DLD1 (cell line): Measurements from ENCODE around the gene OR4D2.

ENCODE experiments used
- in situ Hi-C: cut with HindIII; loops from 2 replicates; pipeline ENCODE4 v1.10.0; 2017; ENCODE audit warnings: low sequenced_read_pairs

OR4D2 gene

GRCh38 chr17:58172369-58173071, 5.7 kb downstream of the OR4D2 start:
- in situ Hi-C loops = no loop called here

GRCh38 chr17:58174871-58175270, 8.1 kb downstream of the OR4D2 start:
- in situ Hi-C loops = no loop called here

- in situ Hi-C loops = no loop called here
Observed at GRCh38 chr17:58176200-58176599, 9.4 kb downstream of the OR4D2 start.

- in situ Hi-C loops = no loop called here
Observed at GRCh38 chr17:58181796-58182195, 15.0 kb downstream of the OR4D2 start.

GRCh38 chr17:58183514-58183913, 16.7 kb downstream of the OR4D2 start:
- in situ Hi-C loops = no loop called here

- in situ Hi-C loops = no loop called here
Observed at GRCh38 chr17:58184308-58184985, 17.7 kb downstream of the OR4D2 start.

- in situ Hi-C loops = no loop called here
Observed at GRCh38 chr17:58184986-58185761, 18.4 kb downstream of the OR4D2 start.

- in situ Hi-C loops = no loop called here
Observed at GRCh38 chr17:58186591-58186990, 19.8 kb downstream of the OR4D2 start.

- in situ Hi-C loops = no loop called here
Observed at GRCh38 chr17:58187063-58187462, 20.3 kb downstream of the OR4D2 start.

- in situ Hi-C loops = no loop called here
Observed at GRCh38 chr17:58187675-58188074, 20.9 kb downstream of the OR4D2 start.

- in situ Hi-C loops = no loop called here
Observed at GRCh38 chr17:58189436-58190146, 22.8 kb downstream of the OR4D2 start.

- in situ Hi-C loops = no loop called here
Observed at GRCh38 chr17:58191241-58191896, 24.6 kb downstream of the OR4D2 start.

- in situ Hi-C loops = no loop called here
Observed at GRCh38 chr17:58192612-58193011, 25.8 kb downstream of the OR4D2 start, which contains the start of gene EPX. Gene EPX, plus strand, starts transcription at chr17:58192726. Its CDS starts 121 bp downstream, at chr17:58192847.

- in situ Hi-C loops = no loop called here
Observed at GRCh38 chr17:58193641-58194255, 27.0 kb downstream of the OR4D2 start.

- in situ Hi-C loops = no loop called here
Observed at GRCh38 chr17:58195518-58196123, 28.8 kb downstream of the OR4D2 start.

- in situ Hi-C loops = no loop called here
Observed at GRCh38 chr17:58196610-58197009, 29.8 kb downstream of the OR4D2 start.

- in situ Hi-C loops = no loop called here
Observed at GRCh38 chr17:58200024-58200633, 33.3 kb downstream of the OR4D2 start.

GRCh38 chr17:58202859-58203258, 36.1 kb downstream of the OR4D2 start:
- in situ Hi-C loops = no loop called here

GRCh38 chr17:58204796-58205195, 38.0 kb downstream of the OR4D2 start:
- in situ Hi-C loops = no loop called here
